Measurements from ENCODE around the gene STK33. TPM values are rescaled to one million over a fixed set of nuclear protein-coding genes. Genes with fewer than 3 reads are reported as not detected.
"Not testable (repeated sequence)": the region's sequence is repeated elsewhere in the genome, so short reads cannot be mapped to it uniquely, and the experiment has no call there.

The STK33 gene
- total RNA-seq, 2 experiments from 2014 or later: 1.4 to 1.8 TPM

DNA sequence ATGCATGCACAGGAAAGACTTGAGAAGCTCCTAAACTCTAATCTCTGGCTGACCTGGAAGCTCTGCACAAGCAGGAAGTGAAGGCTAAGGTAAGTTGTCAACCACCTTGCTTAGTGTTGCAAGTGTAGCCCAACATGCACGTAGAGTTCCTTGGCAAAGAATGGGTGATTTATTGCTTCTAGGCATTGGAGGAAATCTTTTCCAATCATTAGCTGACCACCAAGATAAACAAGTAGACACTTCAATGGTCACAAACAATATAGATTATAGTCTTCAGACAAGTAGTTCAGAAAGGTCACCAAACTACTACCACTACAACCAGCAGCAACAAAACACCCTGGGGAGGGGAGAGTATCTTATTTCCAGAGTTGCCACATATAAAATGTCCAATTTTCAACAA lies 105.6 kb downstream of the STK33 start:
- Mint-ChIP-seq H3K4me1 (no peaks in the 10 kb centered on the region), H3K27me3 (no peaks in the 10 kb centered on the region), H3K36me3 (no peaks in the 10 kb centered on the region), H3K9me3 (ENCODE audit: low read depth) (no peaks in the 10 kb centered on the region), H3K27ac (no peak overlapping the region), H3K4me3 (no peak overlapping the region)
- ATAC-seq (no peak), DNase-seq (no peak)
- CTCF ChIA-PET: no interaction called here

DNA sequence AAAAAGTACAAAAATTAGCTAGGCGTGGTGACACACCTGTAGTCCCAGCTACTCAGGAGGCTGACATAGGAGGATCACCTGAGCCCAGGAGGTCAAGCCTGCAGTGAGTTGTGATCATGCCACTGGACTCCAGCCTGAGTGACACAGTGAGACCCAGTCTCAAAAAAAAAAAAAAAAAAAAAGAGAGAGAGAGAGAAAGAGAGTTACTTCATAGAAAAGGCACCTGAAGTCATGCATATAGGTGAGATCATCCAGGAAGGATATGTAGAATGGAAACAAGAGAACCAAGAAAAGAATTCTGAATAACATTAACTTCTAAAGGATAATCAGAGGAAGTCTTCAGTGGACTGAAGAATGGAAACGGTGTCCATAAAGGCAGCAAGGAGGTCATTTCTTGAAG lies 106.8 kb downstream of the STK33 start:
- Mint-ChIP-seq H3K9me3 (ENCODE audit: low read depth) (no peaks in the 10 kb centered on the region), H3K36me3 (no peaks in the 10 kb centered on the region), H3K27ac (no peak overlapping the region), H3K4me3 (no peak overlapping the region), H3K27me3 (no peaks in the 10 kb centered on the region), H3K4me1 (no peaks in the 10 kb centered on the region)
- CTCF ChIA-PET: no interaction called here
- ATAC-seq: no peak
- DNase-seq: no peak

DNA sequence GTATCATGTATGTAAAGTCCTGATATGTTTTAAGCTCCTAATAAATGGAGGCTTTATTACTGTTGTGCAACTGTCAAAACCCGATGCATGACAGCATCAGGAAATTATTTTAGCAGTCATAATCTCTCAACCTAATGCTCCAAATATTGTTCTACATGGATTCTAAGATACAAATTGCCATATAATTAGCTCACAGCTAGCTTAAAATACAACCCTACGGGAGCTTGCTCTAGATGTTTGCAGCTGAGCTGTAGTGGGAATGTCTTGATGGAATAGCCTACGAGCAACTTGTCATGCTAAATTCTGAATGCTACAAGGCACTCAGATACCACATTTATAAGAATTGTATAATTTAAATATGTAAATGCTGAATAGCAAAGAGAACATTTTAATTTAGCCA lies 109.8 kb downstream of the STK33 start:
- Mint-ChIP-seq H3K4me3 (no peak overlapping the region), H3K27me3 (no peaks in the 10 kb centered on the region), H3K9me3 (ENCODE audit: low read depth) (no peaks in the 10 kb centered on the region), H3K27ac (no peak overlapping the region), H3K4me1 (no peaks in the 10 kb centered on the region), H3K36me3 (no peaks in the 10 kb centered on the region)
- ATAC-seq: no peak
- CTCF ChIA-PET: interaction anchor here (0.9 kb wide), 1 partner anchor 12 kb away, joined by 3 read pairs; no protein-coding TSS in a partner anchor
- DNase-seq: no peak

- Mint-ChIP-seq H3K9me3 (ENCODE audit: low read depth) (no peaks in the 10 kb centered on the region), H3K27ac (no peak overlapping the region), H3K4me1 (no peaks in the 10 kb centered on the region), H3K4me3 (no peak overlapping the region), H3K36me3 (no peaks in the 10 kb centered on the region), H3K27me3 (no peaks in the 10 kb centered on the region)
- CTCF ChIA-PET: no interaction called here
- ATAC-seq (no peak), DNase-seq (no peak)
Measured at GRCh38 chr11:8480858-8481257, 113.2 kb downstream of the STK33 start.

- DNase-seq (no peak), ATAC-seq (no peak)
- Mint-ChIP-seq H3K4me3 (no peak overlapping the region), H3K27me3 (no peaks in the 10 kb centered on the region), H3K9me3 (ENCODE audit: low read depth) (no peaks in the 10 kb centered on the region), H3K36me3 (no peaks in the 10 kb centered on the region), H3K27ac (no peak overlapping the region), H3K4me1 (no peaks in the 10 kb centered on the region)
- CTCF ChIA-PET: no interaction called here
Measured at GRCh38 chr11:8477680-8478079, 116.3 kb downstream of the STK33 start.

- H3K9me3 Mint-ChIP-seq (ENCODE audit: low read depth): no peaks in the 10 kb centered on the region
- no peaks in the 10 kb centered on the region for H3K36me3 Mint-ChIP-seq
- no peak overlapping the region for H3K4me3 Mint-ChIP-seq
- ATAC-seq (no peak), DNase-seq (no peak)
- CTCF ChIA-PET: no interaction called here
- H3K27me3 Mint-ChIP-seq: no peaks in the 10 kb centered on the region
- no peaks in the 10 kb centered on the region for H3K4me1 Mint-ChIP-seq
- no peak overlapping the region for H3K27ac Mint-ChIP-seq
Measured at GRCh38 chr11:8477151-8477550, 116.9 kb downstream of the STK33 start.

DNA sequence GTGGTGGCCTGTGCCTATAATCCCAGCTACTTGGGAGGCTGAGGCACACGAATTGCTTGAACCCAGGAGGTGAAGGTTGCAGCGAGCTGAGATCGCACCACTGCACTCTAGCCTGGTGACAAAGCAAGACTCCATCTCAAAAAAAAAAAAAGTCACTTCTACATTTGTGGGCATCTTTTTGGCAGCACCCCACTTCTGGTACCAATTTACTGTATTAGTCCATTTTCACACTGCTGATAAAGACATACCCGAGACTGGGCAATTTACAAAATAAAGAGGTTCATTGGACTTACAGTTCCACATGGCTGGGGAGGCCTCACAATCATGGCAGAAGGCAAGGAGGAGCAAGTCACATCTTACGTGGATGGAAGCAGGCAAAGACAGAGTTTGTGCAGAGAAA lies 126.2 kb downstream of the STK33 start:
- ATAC-seq; H3K4me1 Mint-ChIP-seq; H3K4me3 Mint-ChIP-seq; H3K36me3 Mint-ChIP-seq; DNase-seq; H3K27me3 Mint-ChIP-seq; H3K27ac Mint-ChIP-seq; H3K9me3 Mint-ChIP-seq (ENCODE audit: low read depth); CTCF ChIA-PET: not testable (repeated sequence)

DNA sequence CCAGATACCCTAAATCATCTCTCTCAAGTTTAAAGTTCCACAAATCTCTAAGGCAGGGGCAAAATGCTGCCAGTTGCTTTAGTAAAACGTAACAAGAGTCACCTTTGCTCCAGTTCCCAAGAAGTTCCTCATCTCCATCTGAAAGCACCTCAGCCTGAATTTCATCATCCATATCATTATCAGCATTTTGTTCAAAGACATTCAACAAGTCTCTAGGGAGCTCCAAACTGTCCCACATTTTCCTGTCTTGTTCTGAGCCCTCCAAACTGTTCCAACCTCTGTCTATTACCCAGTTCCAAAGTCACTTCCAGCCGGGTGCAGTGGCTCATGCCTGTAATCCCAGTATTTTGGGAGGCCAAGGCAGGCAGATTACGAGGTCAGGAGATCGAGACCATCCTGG lies 126.7 kb downstream of the STK33 start:
- CTCF ChIA-PET; H3K27me3 Mint-ChIP-seq; H3K9me3 Mint-ChIP-seq (ENCODE audit: low read depth); H3K36me3 Mint-ChIP-seq; ATAC-seq; DNase-seq; H3K27ac Mint-ChIP-seq; H3K4me1 Mint-ChIP-seq; H3K4me3 Mint-ChIP-seq: not testable (repeated sequence)

DNA sequence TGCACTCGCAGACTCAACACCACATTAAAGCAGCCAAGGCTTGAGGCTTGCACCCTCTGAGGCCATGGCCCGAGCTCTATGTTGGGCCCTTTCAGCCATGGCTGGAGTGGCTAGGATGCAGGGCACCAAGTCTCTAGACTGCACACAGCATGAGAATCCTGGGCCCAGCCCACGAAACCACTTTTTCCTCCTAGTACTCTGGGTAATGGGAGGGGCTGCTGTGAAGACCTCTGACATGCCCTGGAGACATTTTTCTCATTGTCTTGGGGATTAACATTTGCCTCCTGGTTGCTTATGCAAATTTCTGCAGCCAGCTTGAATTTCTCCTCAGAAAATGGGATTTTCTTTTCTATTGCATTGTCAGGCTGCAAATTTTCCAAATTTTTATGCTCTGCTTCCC lies 127.1 kb downstream of the STK33 start:
- H3K4me3 Mint-ChIP-seq; ATAC-seq; H3K4me1 Mint-ChIP-seq; H3K9me3 Mint-ChIP-seq (ENCODE audit: low read depth); CTCF ChIA-PET; H3K36me3 Mint-ChIP-seq; H3K27ac Mint-ChIP-seq; H3K27me3 Mint-ChIP-seq; DNase-seq: not testable (repeated sequence)

DNA sequence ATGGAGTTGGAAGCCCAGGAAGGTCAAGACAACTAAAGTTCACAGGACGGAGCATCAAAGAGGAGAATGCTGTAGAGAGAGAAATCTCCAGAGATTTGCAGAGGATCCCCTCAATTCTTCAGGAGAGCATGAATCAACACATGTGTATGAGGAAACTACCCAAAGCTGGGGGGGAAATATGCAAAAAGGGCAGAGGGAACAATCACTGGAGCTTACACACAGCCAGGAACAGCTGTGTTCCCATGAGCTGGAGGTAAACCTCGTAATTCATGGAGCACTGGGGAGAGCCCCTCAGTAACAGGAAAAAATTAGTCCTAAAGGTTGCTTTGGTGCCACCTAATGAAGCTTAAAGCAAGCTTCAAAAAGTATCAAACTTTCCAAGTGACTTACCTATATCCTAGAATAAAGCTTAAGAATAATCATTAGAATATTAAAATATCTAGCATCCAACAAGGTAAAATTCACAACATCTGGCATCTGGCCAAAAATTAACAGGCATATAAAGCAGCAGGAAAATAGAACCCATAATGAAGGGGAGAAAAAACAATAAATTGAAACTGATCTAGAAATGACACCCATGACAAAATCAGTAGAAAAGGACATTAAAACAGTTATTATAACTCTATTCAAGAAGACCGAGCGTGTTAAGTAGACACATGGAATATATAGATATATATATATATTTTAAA lies 134.2 kb downstream of the STK33 start:
- CTCF ChIA-PET: no interaction called here
- Mint-ChIP-seq H3K27me3 (no peaks in the 10 kb centered on the region), H3K9me3 (ENCODE audit: low read depth) (no peaks in the 10 kb centered on the region), H3K36me3 (no peaks in the 10 kb centered on the region), H3K27ac (no peak overlapping the region), H3K4me1 (no peaks in the 10 kb centered on the region), H3K4me3 (no peak overlapping the region)
- DNase-seq (no peak), ATAC-seq (no peak)

DNA sequence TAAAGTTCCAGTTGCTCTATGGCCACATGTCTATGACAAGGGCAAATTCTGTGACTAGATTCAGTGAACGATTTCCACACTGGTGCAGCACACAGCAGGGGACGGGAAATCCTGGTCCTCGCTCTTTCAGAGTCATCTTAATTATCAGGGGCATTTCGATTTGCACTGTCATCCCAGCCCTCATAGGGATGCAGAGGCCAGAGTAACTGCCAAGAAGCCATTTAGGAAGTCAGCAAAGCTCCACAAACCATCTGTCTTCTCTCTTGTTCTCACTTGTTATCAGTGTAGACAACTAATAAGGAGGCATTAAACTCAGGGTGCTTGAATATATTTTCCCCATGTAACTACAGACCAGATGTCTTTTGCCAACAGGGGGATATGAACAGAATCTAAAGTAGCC lies 151.7 kb downstream of the STK33 start:
- Mint-ChIP-seq H3K27ac (no peak overlapping the region), H3K36me3 (no peaks in the 10 kb centered on the region), H3K4me3 (no peak overlapping the region), H3K4me1 (no peaks in the 10 kb centered on the region), H3K27me3 (peaks cover 3% of the 10 kb centered on the region), H3K9me3 (ENCODE audit: low read depth) (no peaks in the 10 kb centered on the region)
- DNase-seq: no peak
- no peak for ATAC-seq
- CTCF ChIA-PET: no interaction called here

- Mint-ChIP-seq H3K27ac (no peak overlapping the region), H3K4me3 (no peak overlapping the region), H3K36me3 (no peaks in the 10 kb centered on the region), H3K4me1 (no peaks in the 10 kb centered on the region), H3K27me3 (peaks cover 3% of the 10 kb centered on the region), H3K9me3 (ENCODE audit: low read depth) (no peaks in the 10 kb centered on the region)
- CTCF ChIA-PET: interaction anchor here (1.1 kb wide), 1 partner anchor 45 kb away, joined by 3 read pairs; no protein-coding TSS in a partner anchor
- DNase-seq (no peak), ATAC-seq (no peak)
Measured at GRCh38 chr11:8440649-8441048, 153.4 kb downstream of the STK33 start.

DNA sequence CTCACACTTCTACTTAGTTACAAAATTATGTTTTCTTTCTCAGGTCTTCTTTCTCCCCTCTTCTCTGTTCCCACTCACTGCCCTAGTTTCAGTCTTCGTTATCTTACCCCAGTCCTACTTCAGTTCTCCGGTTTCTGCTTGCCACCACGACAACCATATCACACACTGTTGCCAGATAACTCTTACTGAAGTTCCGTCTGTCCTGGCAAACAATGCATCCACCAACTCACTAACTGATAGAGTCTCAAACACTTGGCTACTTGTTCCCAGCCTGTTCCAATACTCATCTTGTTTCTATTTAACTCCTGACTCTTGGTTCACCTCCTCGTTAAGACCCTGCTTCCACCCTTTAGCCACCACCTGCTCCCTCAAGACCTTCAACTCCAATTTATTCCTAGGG lies 164.5 kb downstream of the STK33 start:
- H3K4me1 Mint-ChIP-seq: no peaks in the 10 kb centered on the region
- H3K4me3 Mint-ChIP-seq: no peak overlapping the region
- H3K27ac Mint-ChIP-seq: no peak overlapping the region
- DNase-seq (no peak), ATAC-seq (no peak)
- H3K36me3 Mint-ChIP-seq: no peaks in the 10 kb centered on the region
- no peaks in the 10 kb centered on the region for H3K9me3 Mint-ChIP-seq (ENCODE audit: low read depth)
- CTCF ChIA-PET: no interaction called here
- peaks cover 6% of the 10 kb centered on the region for H3K27me3 Mint-ChIP-seq

DNA sequence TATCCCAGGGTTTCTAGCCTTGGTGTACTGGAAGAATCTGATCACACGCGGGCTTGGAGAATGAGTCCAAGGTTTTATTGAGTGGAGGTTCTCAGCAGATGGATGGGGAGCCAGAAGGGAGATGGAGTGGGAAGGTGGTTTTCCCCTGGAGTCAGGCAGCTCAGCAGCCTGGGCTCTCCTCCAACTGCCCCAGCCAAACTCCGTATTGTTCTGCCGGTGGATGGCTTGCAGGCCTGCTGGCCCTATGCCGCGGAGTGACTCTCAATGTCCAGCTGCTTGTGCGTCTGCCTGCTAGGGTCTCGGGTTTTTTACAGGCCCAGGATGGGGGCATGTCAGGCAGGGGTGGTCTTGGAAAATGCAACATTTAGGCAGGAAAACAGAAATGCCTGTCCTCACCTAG lies 168.0 kb downstream of the STK33 start:
- H3K27me3 Mint-ChIP-seq: peaks cover 6% of the 10 kb centered on the region
- H3K27ac Mint-ChIP-seq: no peak overlapping the region
- no peaks in the 10 kb centered on the region for H3K4me1 Mint-ChIP-seq
- no peak for ATAC-seq
- no peaks in the 10 kb centered on the region for H3K9me3 Mint-ChIP-seq (ENCODE audit: low read depth)
- no peak for DNase-seq
- no peaks in the 10 kb centered on the region for H3K36me3 Mint-ChIP-seq
- CTCF ChIA-PET: no interaction called here
- H3K4me3 Mint-ChIP-seq: no peak overlapping the region

DNA sequence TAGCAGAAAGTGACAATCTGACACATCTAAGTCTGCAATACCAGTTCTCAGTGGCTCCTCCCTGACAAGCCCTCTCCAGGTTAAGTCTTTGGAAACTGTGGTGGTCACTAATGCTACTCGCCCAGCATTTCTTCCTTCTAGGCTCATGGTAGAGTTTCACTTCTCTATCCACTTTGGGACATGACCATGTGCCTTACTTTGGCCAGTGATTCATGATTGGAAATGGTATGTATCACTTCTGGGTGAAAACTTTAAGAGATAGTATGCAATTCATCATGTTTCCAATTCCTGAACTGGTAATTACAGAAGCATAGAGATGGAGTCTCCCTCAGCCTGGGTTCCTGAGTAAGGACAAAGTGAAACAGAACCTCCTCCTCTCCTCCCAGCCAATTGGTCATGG lies 178.8 kb downstream of the STK33 start:
- H3K9me3 Mint-ChIP-seq (ENCODE audit: low read depth): no peaks in the 10 kb centered on the region
- peaks cover 3% of the 10 kb centered on the region for H3K27me3 Mint-ChIP-seq
- ATAC-seq (no peak), DNase-seq (no peak)
- H3K27ac Mint-ChIP-seq: no peak overlapping the region
- CTCF ChIA-PET: no interaction called here
- no peaks in the 10 kb centered on the region for H3K4me1 Mint-ChIP-seq
- no peaks in the 10 kb centered on the region for H3K36me3 Mint-ChIP-seq
- H3K4me3 Mint-ChIP-seq: no peak overlapping the region

Measured in activated CD8-positive, alpha-beta memory T cell treated with anti-CD3 and anti-CD28 coated beads, Interleukin-2, amount 10 ng/mL, durations not matched to agents 7 days and 5 days (primary cell).